Activated CD4-positive, alpha-beta T cell treated with anti-CD3 and anti-CD28 coated beads, Interleukin-2, amount 10 ng/mL, durations not matched to agents 7 days and 5 days (primary cell): ENCODE measurements around the gene ATP8B1. TPM values are rescaled to one million over a fixed set of nuclear protein-coding genes. Genes with fewer than 3 reads are reported as not detected.
A peak's percentile ranks its signal among the peaks of the same experiment; 100 is the strongest.

ENCODE experiments used
- CTCF ChIA-PET: fragments of 350-600 bp; sonication (Branson Sonifier 250); formaldehyde crosslinking; loops from one replicate; lab custom pipeline; 2021; ENCODE audit warnings: antibody characterized with exemption; lab: Charles Lee
- POLR2A ChIA-PET: fragments of 350-600 bp; sonication (Branson Sonifier 250); formaldehyde crosslinking; loops from one replicate; lab custom pipeline; 2021; ENCODE audit warnings: antibody characterized with exemption; lab: Charles Lee
- DNase-seq: peaks from one replicate; pipeline ENCODE4 v3.0.0-alpha.2; 2020
- H3K27ac Mint-ChIP-seq: one replicate; pipeline ENCODE4 v1.8.0; 2021; ENCODE audit warnings: mild to moderate bottlenecking, moderate library complexity, mixed read lengths
- H3K27me3 Mint-ChIP-seq: one replicate; pipeline ENCODE4 v1.8.0; 2021; ENCODE audit warnings: mixed read lengths
- H3K36me3 Mint-ChIP-seq: one replicate; pipeline ENCODE4 v1.8.0; 2021; ENCODE audit warnings: low read depth, mixed read lengths
- H3K4me1 Mint-ChIP-seq: one replicate; pipeline ENCODE4 v1.8.0; 2021; ENCODE audit warnings: mixed read lengths
- H3K4me3 Mint-ChIP-seq: one replicate; pipeline ENCODE4 v1.8.0; 2021; ENCODE audit warnings: mild to moderate bottlenecking, moderate library complexity, mixed read lengths
- H3K9me3 Mint-ChIP-seq: one replicate; pipeline ENCODE4 v1.8.0; 2021; ENCODE audit warnings: mixed read lengths
- total RNA-seq, 2 experiments: library from RNA; stranded (reverse); gene quantifications; one replicate each; pipeline ENCODE4 v1.2.3, GENCODE V29; 2021

ATP8B1 gene
- total RNA-seq, 2 experiments from 2014 or later, result not detected

- CTCF ChIA-PET, result interaction anchor here (0.6 to 1.4 kb wide), 2 partner anchors 27 to 182 kb away, joined by 3 read pairs; no protein-coding TSS in a partner anchor
- Mint-ChIP-seq H3K4me1 (no peaks in the 10 kb centered on the region), H3K36me3 (no peaks in the 10 kb centered on the region), H3K27ac (no peak overlapping the region), H3K27me3 (peaks cover 25% of the 10 kb centered on the region), H3K9me3 (peaks cover 12% of the 10 kb centered on the region), H3K4me3 (no peak overlapping the region)
- DNase-seq, result no peak
- POLR2A ChIA-PET, result no interaction called here
These were observed 10.1 kb upstream of the ATP8B1 start for GRCh38 chr18:57813245-57813644.

GRCh38 chr18:57812126-57812477, 9.0 kb upstream of the ATP8B1 start:
- Mint-ChIP-seq H3K27ac (no peak overlapping the region), H3K9me3 (peaks cover 12% of the 10 kb centered on the region), H3K4me3 (no peak overlapping the region), H3K27me3 (peaks cover 27% of the 10 kb centered on the region), H3K4me1 (no peaks in the 10 kb centered on the region), H3K36me3 (no peaks in the 10 kb centered on the region)
- CTCF ChIA-PET, result interaction anchor here (1.4 kb wide), 1 partner anchor 26 kb away, joined by 3 read pairs; no protein-coding TSS in a partner anchor
- no peak for DNase-seq
- POLR2A ChIA-PET, result no interaction called here

GRCh38 chr18:57811477-57812125, 8.5 kb upstream of the ATP8B1 start:
- Mint-ChIP-seq H3K36me3 (no peaks in the 10 kb centered on the region), H3K27ac (no peak overlapping the region), H3K4me1 (no peaks in the 10 kb centered on the region), H3K4me3 (no peak overlapping the region), H3K9me3 (peaks cover 12% of the 10 kb centered on the region), H3K27me3 (peaks cover 30% of the 10 kb centered on the region)
- ChIA-PET CTCF (no interaction called here), POLR2A (no interaction called here)
- no peak for DNase-seq

- Mint-ChIP-seq H3K27ac (no peak overlapping the region), H3K4me3 (no peak overlapping the region), H3K9me3 (peaks cover 12% of the 10 kb centered on the region), H3K27me3 (peaks cover 31% of the 10 kb centered on the region), H3K36me3 (no peaks in the 10 kb centered on the region), H3K4me1 (no peaks in the 10 kb centered on the region)
- POLR2A ChIA-PET, result no interaction called here
- CTCF ChIA-PET, result no interaction called here
- DNase-seq, result no peak
These were observed 6.1 kb upstream of the ATP8B1 start for GRCh38 chr18:57809190-57809589.

- Mint-ChIP-seq H3K27me3 (peaks cover 36% of the 10 kb centered on the region), H3K36me3 (no peaks in the 10 kb centered on the region), H3K4me1 (no peaks in the 10 kb centered on the region), H3K4me3 (no peak overlapping the region), H3K27ac (no peak overlapping the region), H3K9me3 (peaks cover 5% of the 10 kb centered on the region)
- DNase-seq, result no peak
- ChIA-PET CTCF (no interaction called here), POLR2A (no interaction called here)
These were observed 4.4 kb upstream of the ATP8B1 start for GRCh38 chr18:57807336-57808117.

GRCh38 chr18:57806978-57807285, 3.8 kb upstream of the ATP8B1 start:
- H3K9me3 Mint-ChIP-seq, result peaks cover 5% of the 10 kb centered on the region

GRCh38 chr18:57806201-57806977, 3.3 kb upstream of the ATP8B1 start:
- Mint-ChIP-seq H3K36me3 (no peaks in the 10 kb centered on the region), H3K4me1 (peaks cover 10% of the 10 kb centered on the region), H3K27me3 (peaks cover 48% of the 10 kb centered on the region), H3K9me3 (peaks cover 3% of the 10 kb centered on the region), H3K4me3 (no peak overlapping the region), H3K27ac (no peak overlapping the region)
- POLR2A ChIA-PET, result no interaction called here
- CTCF ChIA-PET, result no interaction called here
- no peak for DNase-seq

More at GRCh38 chr18:57806978-57807285, 3.8 kb upstream of the ATP8B1 start:
- Mint-ChIP-seq H3K36me3 (no peaks in the 10 kb centered on the region), H3K27ac (no peak overlapping the region), H3K4me1 (peaks cover 6% of the 10 kb centered on the region), H3K27me3 (peaks cover 42% of the 10 kb centered on the region), H3K4me3 (no peak overlapping the region)
- CTCF ChIA-PET, result no interaction called here
- DNase-seq, result no peak
- POLR2A ChIA-PET, result no interaction called here

- Mint-ChIP-seq H3K4me1 (peaks cover 11% of the 10 kb centered on the region), H3K36me3 (no peaks in the 10 kb centered on the region), H3K27ac (no peak overlapping the region), H3K9me3 (no peaks in the 10 kb centered on the region), H3K27me3 (peaks cover 57% of the 10 kb centered on the region), H3K4me3 (no peak overlapping the region)
- DNase-seq, result no peak
- ChIA-PET POLR2A (no interaction called here), CTCF (interaction anchor here (1.0 kb wide), 1 partner anchor 11 kb away, joined by 3 read pairs; no protein-coding TSS in a partner anchor)
These were observed 2.0 kb upstream of the ATP8B1 start for GRCh38 chr18:57805117-57805516.

GRCh38 chr18:57804557-57804956, 1.4 kb upstream of the ATP8B1 start:
- ChIA-PET POLR2A (no interaction called here), CTCF (interaction anchor here (1.0 kb wide), 1 partner anchor 11 kb away, joined by 3 read pairs; no protein-coding TSS in a partner anchor)
- Mint-ChIP-seq H3K36me3 (no peaks in the 10 kb centered on the region), H3K4me3 (no peak overlapping the region), H3K4me1 (peaks cover 11% of the 10 kb centered on the region), H3K27ac (no peak overlapping the region), H3K9me3 (no peaks in the 10 kb centered on the region), H3K27me3 (peaks cover 60% of the 10 kb centered on the region)
- no peak for DNase-seq

- ChIA-PET CTCF (no interaction called here), POLR2A (no interaction called here)
- Mint-ChIP-seq H3K4me1 (peaks cover 11% of the 10 kb centered on the region), H3K36me3 (no peaks in the 10 kb centered on the region), H3K27me3 (peaks cover 51% of the 10 kb centered on the region), H3K9me3 (no peaks in the 10 kb centered on the region), H3K4me3 (peak overlapping the region; percentile 62), H3K27ac (no peak overlapping the region)
- DNase-seq, result no peak
These were observed 657 bp downstream of the ATP8B1 start for GRCh38 chr18:57802213-57803102.

- H3K27ac Mint-ChIP-seq, result no peak overlapping the region
- H3K27me3 Mint-ChIP-seq, result peaks cover 54% of the 10 kb centered on the region
- H3K36me3 Mint-ChIP-seq, result no peaks in the 10 kb centered on the region
- DNase-seq, result no peak
- ChIA-PET POLR2A (no interaction called here), CTCF (no interaction called here)
- H3K9me3 Mint-ChIP-seq, result no peaks in the 10 kb centered on the region
- H3K4me1 Mint-ChIP-seq, result peaks cover 14% of the 10 kb centered on the region
- H3K4me3 Mint-ChIP-seq, result peak overlapping the region; percentile 62
These were observed 1.3 kb downstream of the ATP8B1 start for GRCh38 chr18:57801761-57802212.

GRCh38 chr18:57801325-57801724, 1.8 kb downstream of the ATP8B1 start:
- no peaks in the 10 kb centered on the region for H3K9me3 Mint-ChIP-seq
- H3K4me3 Mint-ChIP-seq, result peak overlapping the region; percentile 62
- ChIA-PET CTCF (no interaction called here), POLR2A (no interaction called here)
- no peak overlapping the region for H3K27ac Mint-ChIP-seq
- DNase-seq, result no peak
- H3K36me3 Mint-ChIP-seq, result no peaks in the 10 kb centered on the region
- peaks cover 54% of the 10 kb centered on the region for H3K27me3 Mint-ChIP-seq
- peaks cover 14% of the 10 kb centered on the region for H3K4me1 Mint-ChIP-seq
